Thoracic aorta (tissue), 2 donors: ENCODE results near the gene STK32B. TPM values are rescaled to one million over a fixed set of nuclear protein-coding genes. Genes with fewer than 3 reads are reported as not detected.

Source experiments
- ATAC-seq: fragments of 150-250 bp; one replicate; pipeline ENCODE4 v1.8.0; 2017; ENCODE audit warnings: low read depth; ENCODE audit not compliant: insufficient number of reproducible peaks, low FRiP score
- DNase-seq: peaks from one replicate; pipeline ENCODE4 v3.0.0-alpha.2; 2020; ENCODE audit warnings: low spot score
- H3K27ac ChIP-seq, 2 donors: fragments of 200-600 bp; sonication (generic); 1 replicate in 1 of 2; 2 replicates in 1 of 2; pipeline ENCODE4 v1.5.1; 2016; ENCODE audit warnings: mild to moderate bottlenecking in 2 of 2, moderate library complexity in 2 of 2
- H3K27me3 ChIP-seq: fragments of 200-600 bp; sonication (generic); replicated peaks from 2 replicates; pipeline ENCODE4 v1.6.0; 2016; ENCODE audit warnings: mild to moderate bottlenecking; ENCODE audit not compliant: insufficient read depth
- H3K36me3 ChIP-seq: fragments of 200-600 bp; sonication (generic); one replicate; pipeline ENCODE4 v1.5.1; 2016
- H3K4me1 ChIP-seq, 2 donors: fragments of 200-600 bp; sonication (generic); 1 replicate in 1 of 2; 2 replicates in 1 of 2; pipeline versions ENCODE4 v1.5.1 to v1.6.0; 2016; ENCODE audit warnings: low read depth in 2 of 2, mild to moderate bottlenecking in 1 of 2; ENCODE audit not compliant: control insufficient read depth in 1 of 2
- H3K4me3 ChIP-seq: fragments of 200-600 bp; sonication (generic); 2 replicates; pipeline ENCODE4 v1.5.1; 2016; ENCODE audit warnings: mild to moderate bottlenecking
- H3K9me3 ChIP-seq: fragments of 200-600 bp; sonication (generic); 2 replicates; pipeline ENCODE4 v1.5.1; 2016
- total RNA-seq, 2 donors: library from RNA; depleted of rRNA; stranded (reverse); fragments of >200 nt; gene quantifications; one replicate each; pipeline versions ENCODE4 v1.1.0 to v1.2.3, GENCODE V29; 2016
- TF ChIP-seq, protein P1 (sequence below): fragments of 200-600 bp; sonication (generic); IDR thresholded peaks from one replicate; pipeline ENCODE4 v1.5.1; 2019; ENCODE audit warnings: antibody characterized with exemption

STK32B gene
- total RNA-seq, 2 donors from 2014 or later = 4.5 to 7.0 TPM

DNA sequence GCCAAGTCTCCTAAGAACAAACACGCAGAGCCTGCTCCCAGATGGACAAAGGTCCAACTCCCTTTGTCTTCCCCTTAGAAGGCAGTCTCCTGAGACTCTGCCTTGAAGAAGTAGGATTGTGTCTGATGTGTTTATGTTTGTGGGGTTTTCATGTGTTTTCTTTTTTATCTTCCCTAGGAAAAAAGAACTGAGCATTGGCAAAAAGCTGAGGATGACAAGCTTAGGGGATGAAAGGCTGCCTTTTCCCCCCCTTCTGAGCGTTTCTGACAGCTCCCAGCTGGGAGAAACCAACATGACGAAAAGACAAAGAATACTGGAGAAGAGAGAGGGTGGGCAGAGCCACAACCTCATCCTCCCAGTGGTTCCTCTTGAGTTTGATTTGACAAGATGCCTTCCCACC, 475.9 kb downstream of the STK32B start:
- no peaks in the 10 kb centered on the region for H3K27me3 ChIP-seq
- no peak overlapping the region for H3K27ac ChIP-seq
- ATAC-seq = no peak
- DNase-seq = no peak
- H3K9me3 ChIP-seq = no peaks in the 10 kb centered on the region
- H3K36me3 ChIP-seq = no peaks in the 10 kb centered on the region
- TF ChIP-seq, protein P1, sequence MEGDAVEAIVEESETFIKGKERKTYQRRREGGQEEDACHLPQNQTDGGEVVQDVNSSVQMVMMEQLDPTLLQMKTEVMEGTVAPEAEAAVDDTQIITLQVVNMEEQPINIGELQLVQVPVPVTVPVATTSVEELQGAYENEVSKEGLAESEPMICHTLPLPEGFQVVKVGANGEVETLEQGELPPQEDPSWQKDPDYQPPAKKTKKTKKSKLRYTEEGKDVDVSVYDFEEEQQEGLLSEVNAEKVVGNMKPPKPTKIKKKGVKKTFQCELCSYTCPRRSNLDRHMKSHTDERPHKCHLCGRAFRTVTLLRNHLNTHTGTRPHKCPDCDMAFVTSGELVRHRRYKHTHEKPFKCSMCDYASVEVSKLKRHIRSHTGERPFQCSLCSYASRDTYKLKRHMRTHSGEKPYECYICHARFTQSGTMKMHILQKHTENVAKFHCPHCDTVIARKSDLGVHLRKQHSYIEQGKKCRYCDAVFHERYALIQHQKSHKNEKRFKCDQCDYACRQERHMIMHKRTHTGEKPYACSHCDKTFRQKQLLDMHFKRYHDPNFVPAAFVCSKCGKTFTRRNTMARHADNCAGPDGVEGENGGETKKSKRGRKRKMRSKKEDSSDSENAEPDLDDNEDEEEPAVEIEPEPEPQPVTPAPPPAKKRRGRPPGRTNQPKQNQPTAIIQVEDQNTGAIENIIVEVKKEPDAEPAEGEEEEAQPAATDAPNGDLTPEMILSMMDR = no peak
- no peak overlapping the region for H3K4me3 ChIP-seq
- H3K4me1 ChIP-seq = peaks cover 0 to 13% of the 10 kb centered on the region in 2 donors

DNA sequence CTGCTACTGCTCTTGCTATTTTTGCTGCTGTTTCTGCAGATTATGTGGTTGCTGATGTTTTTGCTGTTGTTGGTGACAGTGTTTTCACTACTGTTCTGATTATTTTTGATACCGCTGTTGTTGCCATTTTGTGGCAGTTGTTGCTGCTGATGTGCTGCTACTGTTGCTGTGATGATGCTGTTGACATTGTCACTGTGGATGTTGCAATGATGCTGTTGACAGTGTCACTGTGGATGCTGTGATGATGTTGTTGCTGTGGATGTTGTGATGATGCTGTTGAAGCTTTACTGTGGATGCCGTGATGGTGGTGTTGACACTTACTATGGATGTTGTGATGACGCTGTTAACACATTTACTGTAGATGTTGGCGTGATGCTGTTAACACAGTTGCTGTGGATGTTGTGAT, 476.8 kb downstream of the STK32B start:
- no peak for ATAC-seq

DNA sequence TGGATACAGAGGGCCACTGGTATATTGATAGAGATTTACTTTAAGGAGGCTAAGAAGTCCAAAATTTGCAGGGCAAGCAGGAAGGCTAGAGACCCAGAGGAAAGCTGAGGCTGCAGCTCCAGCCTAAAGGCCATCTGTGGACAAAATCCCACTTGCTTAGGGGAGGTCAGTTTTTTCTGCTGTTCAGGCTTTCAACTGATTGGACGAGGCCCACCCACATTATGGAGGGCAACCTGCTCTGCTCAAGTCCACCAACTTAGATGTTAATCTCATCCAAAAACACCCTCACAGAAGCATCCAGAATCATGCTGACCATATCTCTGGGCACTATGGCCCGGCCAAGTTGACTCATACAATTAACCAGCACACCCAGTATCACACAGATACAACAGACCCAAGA, 480.8 kb downstream of the STK32B start:
- DNase-seq = no peak
- Histone ChIP-seq H3K4me1 (no peaks in the 10 kb centered on the region), H3K27ac (no peak overlapping the region), H3K4me3 (no peak overlapping the region), H3K27me3 (no peaks in the 10 kb centered on the region), H3K36me3 (no peaks in the 10 kb centered on the region), H3K9me3 (no peaks in the 10 kb centered on the region)
- TF ChIP-seq, protein P1 = no peak
- no peak for ATAC-seq

More for the DNA sequence above, 476.8 kb downstream of the STK32B start:
- H3K9me3 ChIP-seq = no peaks in the 10 kb centered on the region
- no peak overlapping the region for H3K27ac ChIP-seq
- no peaks in the 10 kb centered on the region for H3K27me3 ChIP-seq
- TF ChIP-seq, protein P1 = no peak
- H3K36me3 ChIP-seq = no peaks in the 10 kb centered on the region
- no peak for DNase-seq
- peaks cover 0 to 13% of the 10 kb centered on the region in 2 donors for H3K4me1 ChIP-seq
- H3K4me3 ChIP-seq = no peak overlapping the region

DNA sequence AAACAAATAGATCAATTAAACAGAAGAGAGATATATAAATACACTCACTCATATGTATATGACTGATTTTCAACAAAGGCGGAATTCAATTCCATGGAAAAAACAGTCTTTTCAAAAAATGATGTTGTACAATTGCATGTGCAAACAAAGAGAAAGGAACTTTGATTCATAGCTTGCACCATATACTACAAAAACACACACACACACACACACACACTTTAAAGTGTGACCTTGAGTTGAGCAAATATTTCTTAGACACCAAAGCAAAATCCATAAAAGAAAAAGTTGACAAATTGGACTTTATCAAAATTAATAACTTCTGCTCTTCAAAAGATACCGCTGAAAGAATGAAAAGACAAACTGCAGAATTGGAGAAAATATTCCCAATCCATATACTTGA, 488.3 kb downstream of the STK32B start:
- ATAC-seq (no peak), DNase-seq (no peak)
- Histone ChIP-seq H3K36me3 (no peaks in the 10 kb centered on the region), H3K27me3 (no peaks in the 10 kb centered on the region), H3K4me3 (no peak overlapping the region), H3K9me3 (no peaks in the 10 kb centered on the region), H3K27ac (no peak overlapping the region), H3K4me1 (no peaks in the 10 kb centered on the region)
- TF ChIP-seq, protein P1 = no peak

DNA sequence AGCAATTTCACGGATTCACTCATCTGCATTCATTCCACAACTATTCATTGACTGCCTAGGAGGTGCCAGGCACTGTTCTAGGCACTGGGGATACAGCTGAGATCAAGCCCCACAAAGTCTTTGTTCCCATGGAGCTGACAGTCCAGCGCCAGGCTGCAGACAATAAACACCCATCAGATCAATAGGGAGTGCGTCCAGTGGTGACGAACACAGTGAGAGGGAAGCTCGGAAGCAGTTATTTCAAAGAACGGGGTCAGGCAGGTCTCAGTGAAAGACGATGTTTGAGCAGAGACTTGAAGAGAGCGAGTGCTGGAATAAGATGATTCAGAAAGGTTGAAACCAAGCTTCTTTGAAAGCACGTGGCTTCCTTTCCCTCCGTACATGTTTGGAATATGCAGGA, 489.9 kb downstream of the STK32B start:
- Histone ChIP-seq H3K36me3 (no peaks in the 10 kb centered on the region), H3K9me3 (no peaks in the 10 kb centered on the region), H3K4me3 (no peak overlapping the region), H3K4me1 (no peaks in the 10 kb centered on the region), H3K27me3 (no peaks in the 10 kb centered on the region), H3K27ac (no peak overlapping the region)
- no peak for DNase-seq
- TF ChIP-seq, protein P1 = no peak
- ATAC-seq = no peak
